ENCODE measurements around the gene ANKRD63.

Gene ANKRD63

GRCh38 chr15:40286794-40287193 lies 3.9 kb upstream of the ANKRD63 start:
- H3K27me3 ChIP-seq (ENCODE audit: control insufficient read depth, insufficient read depth, low read length, poor library complexity, severe bottlenecking) = peaks cover 67% of the 10 kb centered on the region
- 79 to 81% methylated on average over 6 to 7 of the region's 7 CpGs for WGBS, 2 experiments
- no peaks in the 10 kb centered on the region for H3K36me3 ChIP-seq (ENCODE audit: control insufficient read depth, insufficient read depth, low read length)
- no peaks in the 10 kb centered on the region for H3K9me3 ChIP-seq (ENCODE audit: control insufficient read depth, low read length)
- H3K4me1 ChIP-seq (ENCODE audit: control insufficient read depth, insufficient read depth, low read length) = peaks cover 34% of the 10 kb centered on the region
- no peak overlapping the region for H3K27ac ChIP-seq (ENCODE audit: insufficient read depth, low read depth, low read length, poor library complexity, severe bottlenecking)
- no peak overlapping the region for H3K4me3 ChIP-seq (ENCODE audit: insufficient read depth, low read depth, low read length)

GRCh38 chr15:40286061-40286532 lies 3.2 kb upstream of the ANKRD63 start:
- no peak overlapping the region for H3K27ac ChIP-seq (ENCODE audit: insufficient read depth, low read depth, low read length, poor library complexity, severe bottlenecking)
- peaks cover 33% of the 10 kb centered on the region for H3K4me1 ChIP-seq (ENCODE audit: control insufficient read depth, insufficient read depth, low read length)
- H3K9me3 ChIP-seq (ENCODE audit: control insufficient read depth, low read length) = no peaks in the 10 kb centered on the region
- H3K4me3 ChIP-seq (ENCODE audit: insufficient read depth, low read depth, low read length) = no peak overlapping the region
- H3K36me3 ChIP-seq (ENCODE audit: control insufficient read depth, insufficient read depth, low read length) = no peaks in the 10 kb centered on the region
- peaks cover 67% of the 10 kb centered on the region for H3K27me3 ChIP-seq (ENCODE audit: control insufficient read depth, insufficient read depth, low read length, poor library complexity, severe bottlenecking)
- WGBS, 2 experiments = 48 to 54% methylated on average over 7 of the region's 7 CpGs

- Histone ChIP-seq H3K9me3 (ENCODE audit: control insufficient read depth, low read length) (no peaks in the 10 kb centered on the region), H3K4me3 (ENCODE audit: insufficient read depth, low read depth, low read length) (no peak overlapping the region), H3K27ac (ENCODE audit: insufficient read depth, low read depth, low read length, poor library complexity, severe bottlenecking) (no peak overlapping the region), H3K4me1 (ENCODE audit: control insufficient read depth, insufficient read depth, low read length) (peaks cover 39% of the 10 kb centered on the region), H3K27me3 (ENCODE audit: control insufficient read depth, insufficient read depth, low read length, poor library complexity, severe bottlenecking) (peaks cover 67% of the 10 kb centered on the region), H3K36me3 (ENCODE audit: control insufficient read depth, insufficient read depth, low read length) (no peaks in the 10 kb centered on the region)
- WGBS, 2 experiments = 0 to 13% methylated on average over 1 of the region's 1 CpG
These were observed 2.7 kb upstream of the ANKRD63 start for GRCh38 chr15:40285554-40286011.

GRCh38 chr15:40285151-40285550 lies 2.3 kb upstream of the ANKRD63 start:
- H3K9me3 ChIP-seq (ENCODE audit: control insufficient read depth, low read length) = no peaks in the 10 kb centered on the region
- WGBS, 2 experiments = 28 to 37% methylated on average over 4 of the region's 4 CpGs
- no peaks in the 10 kb centered on the region for H3K36me3 ChIP-seq (ENCODE audit: control insufficient read depth, insufficient read depth, low read length)
- no peak overlapping the region for H3K4me3 ChIP-seq (ENCODE audit: insufficient read depth, low read depth, low read length)
- peaks cover 67% of the 10 kb centered on the region for H3K27me3 ChIP-seq (ENCODE audit: control insufficient read depth, insufficient read depth, low read length, poor library complexity, severe bottlenecking)
- H3K27ac ChIP-seq (ENCODE audit: insufficient read depth, low read depth, low read length, poor library complexity, severe bottlenecking) = no peak overlapping the region
- peaks cover 40% of the 10 kb centered on the region for H3K4me1 ChIP-seq (ENCODE audit: control insufficient read depth, insufficient read depth, low read length)

GRCh38 chr15:40283615-40284300 lies 894 bp upstream of the ANKRD63 start:
- WGBS, 2 experiments = 14 to 16% methylated on average over 32 to 33 of the region's 33 CpGs
- Histone ChIP-seq H3K27ac (ENCODE audit: insufficient read depth, low read depth, low read length, poor library complexity, severe bottlenecking) (no peak overlapping the region), H3K9me3 (ENCODE audit: control insufficient read depth, low read length) (no peaks in the 10 kb centered on the region), H3K4me1 (ENCODE audit: control insufficient read depth, insufficient read depth, low read length) (peaks cover 43% of the 10 kb centered on the region), H3K36me3 (ENCODE audit: control insufficient read depth, insufficient read depth, low read length) (no peaks in the 10 kb centered on the region), H3K4me3 (ENCODE audit: insufficient read depth, low read depth, low read length) (no peak overlapping the region), H3K27me3 (ENCODE audit: control insufficient read depth, insufficient read depth, low read length, poor library complexity, severe bottlenecking) (peaks cover 73% of the 10 kb centered on the region)

GRCh38 chr15:40282147-40282868 lies 556 bp downstream of the ANKRD63 start:
- H3K36me3 ChIP-seq (ENCODE audit: control insufficient read depth, insufficient read depth, low read length) = no peaks in the 10 kb centered on the region
- H3K4me3 ChIP-seq (ENCODE audit: insufficient read depth, low read depth, low read length) = peak overlapping the region; percentile 38
- H3K9me3 ChIP-seq (ENCODE audit: control insufficient read depth, low read length) = no peaks in the 10 kb centered on the region
- H3K27me3 ChIP-seq (ENCODE audit: control insufficient read depth, insufficient read depth, low read length, poor library complexity, severe bottlenecking) = peaks cover 82% of the 10 kb centered on the region
- peaks cover 43% of the 10 kb centered on the region for H3K4me1 ChIP-seq (ENCODE audit: control insufficient read depth, insufficient read depth, low read length)
- H3K27ac ChIP-seq (ENCODE audit: insufficient read depth, low read depth, low read length, poor library complexity, severe bottlenecking) = no peak overlapping the region
- 1% methylated on average over 92 of the region's 92 CpGs for WGBS, 2 experiments

GRCh38 chr15:40281801-40282146 lies 1.1 kb downstream of the ANKRD63 start:
- peaks cover 82% of the 10 kb centered on the region for H3K27me3 ChIP-seq (ENCODE audit: control insufficient read depth, insufficient read depth, low read length, poor library complexity, severe bottlenecking)
- H3K36me3 ChIP-seq (ENCODE audit: control insufficient read depth, insufficient read depth, low read length) = no peaks in the 10 kb centered on the region
- no peak overlapping the region for H3K4me3 ChIP-seq (ENCODE audit: insufficient read depth, low read depth, low read length)
- 1% methylated on average over 51 of the region's 51 CpGs for WGBS, 2 experiments
- H3K4me1 ChIP-seq (ENCODE audit: control insufficient read depth, insufficient read depth, low read length) = peaks cover 43% of the 10 kb centered on the region
- no peaks in the 10 kb centered on the region for H3K9me3 ChIP-seq (ENCODE audit: control insufficient read depth, low read length)
- no peak overlapping the region for H3K27ac ChIP-seq (ENCODE audit: insufficient read depth, low read depth, low read length, poor library complexity, severe bottlenecking)

- Histone ChIP-seq H3K36me3 (ENCODE audit: control insufficient read depth, insufficient read depth, low read length) (no peaks in the 10 kb centered on the region), H3K4me1 (ENCODE audit: control insufficient read depth, insufficient read depth, low read length) (peaks cover 38% of the 10 kb centered on the region), H3K27me3 (ENCODE audit: control insufficient read depth, insufficient read depth, low read length, poor library complexity, severe bottlenecking) (peaks cover 82% of the 10 kb centered on the region), H3K9me3 (ENCODE audit: control insufficient read depth, low read length) (no peaks in the 10 kb centered on the region), H3K27ac (ENCODE audit: insufficient read depth, low read depth, low read length, poor library complexity, severe bottlenecking) (no peak overlapping the region), H3K4me3 (ENCODE audit: insufficient read depth, low read depth, low read length) (no peak overlapping the region)
- 14 to 16% methylated on average over 43 of the region's 43 CpGs for WGBS, 2 experiments
These were observed 1.6 kb downstream of the ANKRD63 start for GRCh38 chr15:40281057-40281800.

- H3K4me3 ChIP-seq (ENCODE audit: insufficient read depth, low read depth, low read length) = no peak overlapping the region
- no peaks in the 10 kb centered on the region for H3K9me3 ChIP-seq (ENCODE audit: control insufficient read depth, low read length)
- 6 to 8% methylated on average over 29 to 30 of the region's 30 CpGs for WGBS, 2 experiments
- H3K36me3 ChIP-seq (ENCODE audit: control insufficient read depth, insufficient read depth, low read length) = no peaks in the 10 kb centered on the region
- H3K4me1 ChIP-seq (ENCODE audit: control insufficient read depth, insufficient read depth, low read length) = peaks cover 30% of the 10 kb centered on the region
- H3K27ac ChIP-seq (ENCODE audit: insufficient read depth, low read depth, low read length, poor library complexity, severe bottlenecking) = no peak overlapping the region
- peaks cover 76% of the 10 kb centered on the region for H3K27me3 ChIP-seq (ENCODE audit: control insufficient read depth, insufficient read depth, low read length, poor library complexity, severe bottlenecking)
These were observed 2.4 kb downstream of the ANKRD63 start for GRCh38 chr15:40280260-40281056.

Data from ectodermal cell (in vitro differentiated cells).